H1 (cell line): Measurements from ENCODE around the gene TMEM229B. TPM values are rescaled to one million over a fixed set of nuclear protein-coding genes. Genes with fewer than 3 reads are reported as not detected.

Experiments used
- BCL11A ChIP-seq, 2 experiments: IDR thresholded peaks; one replicate each; pipeline ENCODE4 v1.6.1; 2011; ENCODE audit warnings: low read depth in 2 of 2, low read length in 2 of 2, mild to moderate bottlenecking in 2 of 2
- CHD7 ChIP-seq: fragments of 300-600 bp; sonication (generic); IDR thresholded peaks from 2 replicates; pipeline ENCODE4 v1.7.1; 2012; ENCODE audit warnings: low read length, moderate library complexity, mild to moderate bottlenecking, inconsistent platforms; ENCODE audit not compliant: insufficient replicate concordance
- MAFK ChIP-seq: IDR thresholded peaks from 2 replicates; pipeline ENCODE4 v1.6.1; 2012; ENCODE audit warnings: low read depth, mild to moderate bottlenecking, improper control_type of control experiment, low read length
- POLR2AphosphoS5 ChIP-seq: IDR thresholded peaks from 2 replicates; pipeline ENCODE4 v1.6.1; 2011; ENCODE audit warnings: low read depth, low read length
- POU5F1 ChIP-seq: IDR thresholded peaks from 2 replicates; pipeline ENCODE4 v1.6.1; 2011; ENCODE audit warnings: low read depth, mild to moderate bottlenecking, low read length, moderate library complexity
- SIX5 ChIP-seq: IDR thresholded peaks from 2 replicates; pipeline ENCODE4 v1.6.1; 2011; ENCODE audit warnings: mild to moderate bottlenecking, low read depth, low read length
- SRF ChIP-seq: IDR thresholded peaks from 2 replicates; pipeline ENCODE4 v1.6.1; 2011; ENCODE audit warnings: mild to moderate bottlenecking, low read depth, low read length, moderate library complexity
- TAF1 ChIP-seq: IDR thresholded peaks from 2 replicates; pipeline ENCODE4 v1.6.1; 2011; ENCODE audit warnings: mild to moderate bottlenecking, low read depth, low read length
- TBP ChIP-seq: IDR thresholded peaks from 2 replicates; pipeline ENCODE4 v1.6.1; 2011; ENCODE audit warnings: low read depth, low read length, improper control_type of control experiment
- YY1 ChIP-seq: IDR thresholded peaks from 2 replicates; pipeline ENCODE4 v1.6.1; 2011; ENCODE audit warnings: low read depth, mild to moderate bottlenecking, low read length
- polyA plus RNA-seq, 7 experiments: library from polyadenylated mRNA; depleted of rRNA in 3 of 7; stranded (reverse) in 5 of 7; unstranded in 2 of 7; fragments of >200 nt in 5 of 7; fragments of 200-250 nt in 2 of 7; gene quantifications; 1 replicate in 5 of 7; 2 replicates in 1 of 7; 4 replicates in 1 of 7; pipeline versions ENCODE4 v1.2.1 to v1.2.3, GENCODE V29; 2011 to 2013; ENCODE audit warnings: missing spikeins in 2 of 7, mixed read lengths in 2 of 7
- total RNA-seq: library from RNA; stranded (reverse); fragmentation: NEBNext Ultra II Directional; extraction: Animal tissue kit (Norgen Biotek cat#: 25700); gene quantifications from 2 replicates; pipeline ENCODE4 v1.2.1, GENCODE V29; 2021

The TMEM229B gene
- total and polyA plus RNA-seq, 2 of the 8 experiments (the other 6 are each of a cell fraction or from before 2014, with no cell fraction given), result 0.73 to 0.85 TPM

GRCh38 chr14:67502867-67503266, 14.3 kb upstream of the TMEM229B start (continued):
- TF ChIP-seq CHD7 (no peak), TBP (no peak), SIX5 (no peak), SRF (no peak), TAF1 (no peak), POLR2AphosphoS5 (no peak), BCL11A (IDR thresholded peaks at IDR 0.05; ENCODE audit: low read depth in 2 of 2, low read length in 2 of 2) (no peak), YY1 (no peak), POU5F1 (no peak), MAFK (no peak)
